ENCODE results near the gene KPNA6.
"Not testable (repeated sequence)": the region's sequence is repeated elsewhere in the genome, so short reads cannot be mapped to it uniquely, and the experiment has no call there.

DNA sequence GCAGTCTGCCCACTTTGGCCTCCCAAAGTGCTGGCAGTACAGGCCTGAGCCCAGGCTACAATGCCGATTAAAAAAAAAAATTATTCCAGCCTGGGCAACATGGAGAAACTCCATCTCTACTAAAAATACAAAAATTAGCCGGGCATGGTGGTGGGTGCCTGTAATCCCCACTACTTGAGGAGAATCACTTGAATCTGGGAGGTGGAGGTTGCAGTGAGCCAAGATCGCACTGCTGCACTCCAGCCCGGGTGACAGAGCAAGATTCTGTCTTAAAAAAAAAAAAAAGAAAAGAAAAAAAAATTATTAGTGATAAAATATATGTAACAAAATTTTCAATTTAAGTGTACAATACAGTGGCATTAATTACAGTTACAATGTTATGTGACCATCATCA is 35.4 kb downstream of the KPNA6 start:
- TF ChIP-seq, protein P1, sequence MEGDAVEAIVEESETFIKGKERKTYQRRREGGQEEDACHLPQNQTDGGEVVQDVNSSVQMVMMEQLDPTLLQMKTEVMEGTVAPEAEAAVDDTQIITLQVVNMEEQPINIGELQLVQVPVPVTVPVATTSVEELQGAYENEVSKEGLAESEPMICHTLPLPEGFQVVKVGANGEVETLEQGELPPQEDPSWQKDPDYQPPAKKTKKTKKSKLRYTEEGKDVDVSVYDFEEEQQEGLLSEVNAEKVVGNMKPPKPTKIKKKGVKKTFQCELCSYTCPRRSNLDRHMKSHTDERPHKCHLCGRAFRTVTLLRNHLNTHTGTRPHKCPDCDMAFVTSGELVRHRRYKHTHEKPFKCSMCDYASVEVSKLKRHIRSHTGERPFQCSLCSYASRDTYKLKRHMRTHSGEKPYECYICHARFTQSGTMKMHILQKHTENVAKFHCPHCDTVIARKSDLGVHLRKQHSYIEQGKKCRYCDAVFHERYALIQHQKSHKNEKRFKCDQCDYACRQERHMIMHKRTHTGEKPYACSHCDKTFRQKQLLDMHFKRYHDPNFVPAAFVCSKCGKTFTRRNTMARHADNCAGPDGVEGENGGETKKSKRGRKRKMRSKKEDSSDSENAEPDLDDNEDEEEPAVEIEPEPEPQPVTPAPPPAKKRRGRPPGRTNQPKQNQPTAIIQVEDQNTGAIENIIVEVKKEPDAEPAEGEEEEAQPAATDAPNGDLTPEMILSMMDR (IDR thresholded peaks at IDR 0.05) = not testable (repeated sequence)
- TF ChIP-seq POLR2AphosphoS5 (IDR thresholded peaks at IDR 0.05; ENCODE audit: insufficient read depth in 1 of 2, low read depth in 1 of 2) = not testable (repeated sequence)

Data from vagina (tissue), 2 donors.